Gastroesophageal sphincter (tissue), 4 donors: ENCODE data around the gene ZBTB7C. TPM values are rescaled to one million over a fixed set of nuclear protein-coding genes. Genes with fewer than 3 reads are reported as not detected.

ENCODE experiments used
- ATAC-seq: fragments of 150-250 bp; one replicate; pipeline ENCODE4 v1.9.1; 2016; ENCODE audit warnings: mild to moderate bottlenecking, moderate library complexity
- H3K27ac ChIP-seq, 4 donors: fragments of 200-600 bp; sonication (generic) in 3 of 4; 1 replicate in 3 of 4; 2 replicates in 1 of 4; pipeline ENCODE4 v1.5.1; 2016 to 2019
- H3K27me3 ChIP-seq: fragments of 200-600 bp; sonication (generic); one replicate; pipeline ENCODE4 v1.5.1; 2019
- H3K36me3 ChIP-seq, 2 donors: fragments of 200-600 bp; sonication (generic); one replicate each; pipeline ENCODE4 v1.5.1; 2019; ENCODE audit warnings: control low read depth in 1 of 2
- H3K4me1 ChIP-seq, 3 donors: fragments of 200-600 bp; sonication (generic); 1 replicate in 2 of 3; 2 replicates in 1 of 3; pipeline ENCODE4 v1.5.1; 2016 to 2019; ENCODE audit warnings: control low read depth in 2 of 3
- H3K4me3 ChIP-seq, 2 donors: fragments of 200-600 bp; sonication (generic); one replicate each; pipeline ENCODE4 v1.5.1; 2019; ENCODE audit warnings: mild to moderate bottlenecking in 1 of 2, moderate library complexity in 1 of 2
- H3K9me3 ChIP-seq, 3 donors: fragments of 200-600 bp; sonication (generic); one replicate each; pipeline ENCODE4 v1.5.1; 2017 to 2019; ENCODE audit warnings: control low read depth in 2 of 3
- CTCF ChIP-seq, 4 experiments: fragments of 200-600 bp in 2 of 4; fragments of 450-650 bp in 2 of 4; sonication (generic) in 1 of 4; IDR thresholded peaks; one replicate each; pipeline ENCODE4 v1.5.1; 2017 to 2019; ENCODE audit warnings: antibody characterized with exemption in 4 of 4, mild to moderate bottlenecking in 2 of 4, moderate library complexity in 2 of 4
- EP300 ChIP-seq: sonication (generic); formaldehyde crosslinking; IDR thresholded peaks from one replicate; pipeline ENCODE4 v1.6.1; 2017; ENCODE audit warnings: antibody characterized with exemption, mild to moderate bottlenecking
- POLR2A ChIP-seq, 2 donors: fragments of 450-650 bp; IDR thresholded peaks; one replicate each; pipeline ENCODE4 v1.6.1; 2017; ENCODE audit warnings: antibody characterized with exemption in 2 of 2, mild to moderate bottlenecking in 2 of 2, moderate library complexity in 1 of 2
- POLR2AphosphoS5 ChIP-seq: sonication (generic); formaldehyde crosslinking; IDR thresholded peaks from one replicate; pipeline ENCODE4 v1.6.1; 2017; ENCODE audit warnings: antibody characterized with exemption
- WGBS, 2 donors: methylation state at CpG; one replicate each; pipeline ENCODE4 v1.1.5; 2018; ENCODE audit warnings: low coverage in 1 of 2; 5-methylcytosine and 5-hydroxymethylcytosine counted together
- total RNA-seq, 4 donors: library from RNA; depleted of rRNA; stranded (reverse); fragments of >200 nt; gene quantifications; one replicate each; pipeline ENCODE4 v1.1.0, GENCODE V29; 2016

Gene ZBTB7C
- total RNA-seq, 4 donors from 2014 or later = 7.8 to 15.4 (median 11.8) TPM

GRCh38 chr18:48060346-48060745 lies 348.8 kb downstream of the ZBTB7C start:
- 68 to 83% methylated on average over 2 to 3 of the region's 4 CpGs for WGBS, 2 donors
- no peak for ATAC-seq
- H3K36me3 ChIP-seq = no peaks in the 10 kb centered on the region
- peaks cover 0 to 20% (median 11%) of the 10 kb centered on the region in 3 donors for H3K4me1 ChIP-seq
- H3K9me3 ChIP-seq = no peaks in the 10 kb centered on the region
- peaks cover 2% of the 10 kb centered on the region for H3K27me3 ChIP-seq
- no peak overlapping the region for H3K27ac ChIP-seq
- H3K4me3 ChIP-seq = no peak overlapping the region
- TF ChIP-seq POLR2AphosphoS5 = no peak
- no peak for TF ChIP-seq EP300
- no peak for TF ChIP-seq CTCF (IDR thresholded peaks at IDR 0.05)
- no peak for TF ChIP-seq POLR2A (IDR thresholded peaks at IDR 0.05)

GRCh38 chr18:48059455-48060010 lies 349.6 kb downstream of the ZBTB7C start:
- H3K27me3 ChIP-seq = peaks cover 2% of the 10 kb centered on the region
- TF ChIP-seq EP300 = no peak
- H3K36me3 ChIP-seq = no peaks in the 10 kb centered on the region
- peak overlapping the region in 1 of 4 donors; percentile 4 for H3K27ac ChIP-seq
- H3K4me1 ChIP-seq = peaks cover 0 to 20% (median 11%) of the 10 kb centered on the region in 3 donors
- H3K4me3 ChIP-seq = no peak overlapping the region
- peak; percentile 48 for ATAC-seq
- H3K9me3 ChIP-seq = no peaks in the 10 kb centered on the region
- WGBS, 2 donors = 7 to 21% methylated on average over 4 to 5 of the region's 5 CpGs

- TF ChIP-seq EP300 (no peak), POLR2AphosphoS5 (no peak)
- Histone ChIP-seq H3K36me3 (no peaks in the 10 kb centered on the region), H3K4me3 (no peak overlapping the region), H3K9me3 (no peaks in the 10 kb centered on the region), H3K27ac (no peak overlapping the region), H3K27me3 (peaks cover 7% of the 10 kb centered on the region), H3K4me1 (peaks cover 0 to 20% (median 11%) of the 10 kb centered on the region in 3 donors)
- 80 to 92% methylated on average over 2 to 3 of the region's 6 CpGs for WGBS, 2 donors
- ATAC-seq = no peak
Measured at GRCh38 chr18:48058486-48058885, 350.7 kb downstream of the ZBTB7C start.

GRCh38 chr18:48057018-48057417 lies 352.2 kb downstream of the ZBTB7C start:
- Histone ChIP-seq H3K27me3 (peaks cover 7% of the 10 kb centered on the region), H3K27ac (no peak overlapping the region), H3K9me3 (no peaks in the 10 kb centered on the region), H3K36me3 (no peaks in the 10 kb centered on the region), H3K4me3 (no peak overlapping the region), H3K4me1 (peaks cover 0 to 20% (median 11%) of the 10 kb centered on the region in 3 donors)
- no peak for TF ChIP-seq POLR2A (IDR thresholded peaks at IDR 0.05)
- ATAC-seq = no peak

- H3K4me1 ChIP-seq = peaks cover 0 to 16% (median 10%) of the 10 kb centered on the region in 3 donors
- H3K36me3 ChIP-seq = no peaks in the 10 kb centered on the region
- 31 to 80% methylated on average over 1 of the region's 6 CpGs for WGBS, 2 donors
- no peak for ATAC-seq
- H3K4me3 ChIP-seq = no peak overlapping the region
- H3K9me3 ChIP-seq = no peaks in the 10 kb centered on the region
- no peak overlapping the region for H3K27ac ChIP-seq
- TF ChIP-seq CTCF (IDR thresholded peaks at IDR 0.05) (no peak), POLR2AphosphoS5 (no peak), EP300 (no peak), POLR2A (IDR thresholded peaks at IDR 0.05) (no peak)
- peaks cover 7% of the 10 kb centered on the region for H3K27me3 ChIP-seq
Measured at GRCh38 chr18:48055351-48055750, 353.8 kb downstream of the ZBTB7C start.

GRCh38 chr18:48053881-48054816 lies 355.0 kb downstream of the ZBTB7C start:
- WGBS, 2 donors = 71 to 89% methylated on average over 7 to 19 of the region's 24 CpGs
- no peak for ATAC-seq
- H3K4me1 ChIP-seq = peaks cover 0 to 4% (median 0%) of the 10 kb centered on the region in 3 donors
- no peak overlapping the region for H3K4me3 ChIP-seq
- H3K27me3 ChIP-seq = peaks cover 7% of the 10 kb centered on the region
- H3K36me3 ChIP-seq = no peaks in the 10 kb centered on the region
- H3K27ac ChIP-seq = no peak overlapping the region
- TF ChIP-seq EP300 = no peak
- TF ChIP-seq POLR2AphosphoS5 = no peak
- TF ChIP-seq CTCF (IDR thresholded peaks at IDR 0.05) = no peak
- TF ChIP-seq POLR2A (IDR thresholded peaks at IDR 0.05) = no peak
- H3K9me3 ChIP-seq = no peaks in the 10 kb centered on the region
